ENCODE measurements around the gene INPP5A.

GRCh38 chr10:132626019-132626760 is 88.6 kb downstream of the INPP5A start:
- TF ChIP-seq CTCF (IDR thresholded peaks at IDR 0.05 in 2 of 3, conservative IDR thresholded peaks at IDR 0.05 in 1 of 3; ENCODE audit: control insufficient read depth in 2 of 3, extremely low read depth in 1 of 3, insufficient read depth in 1 of 3, low read depth in 3 of 3, low read length in 3 of 3), result no peak
- no peak for TF ChIP-seq RB1 (IDR thresholded peaks at IDR 0.05; ENCODE audit: borderline replicate concordance)

All from GM12878 (cell line).